ENCODE measurements around the gene TMCC3.
A peak's percentile ranks its signal among the peaks of the same experiment; 100 is the strongest.

TMCC3 gene

GRCh38 chr12:94628369-94628768, 22.0 kb downstream of the TMCC3 start:
- TF ChIP-seq CTCF (IDR thresholded peaks at IDR 0.05; ENCODE audit: insufficient read depth, low read depth, low read length, missing control alignments) = no peak
- no peak overlapping the region for H3K4me3 ChIP-seq (ENCODE audit: low read length)
- no peak for DNase-seq (ENCODE audit: low read depth)

- TF ChIP-seq CTCF (IDR thresholded peaks at IDR 0.05; ENCODE audit: insufficient read depth, low read depth, low read length, missing control alignments) = no peak
- no peak overlapping the region for H3K4me3 ChIP-seq (ENCODE audit: low read length)
- peak; percentile 55 for DNase-seq (ENCODE audit: low read depth)
Observed at GRCh38 chr12:94625531-94625930, 24.8 kb downstream of the TMCC3 start.

- no peak for DNase-seq (ENCODE audit: low read depth)
- H3K4me3 ChIP-seq (ENCODE audit: low read length) = no peak overlapping the region
- no peak for TF ChIP-seq CTCF (IDR thresholded peaks at IDR 0.05; ENCODE audit: insufficient read depth, low read depth, low read length, missing control alignments)
Observed at GRCh38 chr12:94623161-94623920, 27.0 kb downstream of the TMCC3 start.

- no peak for TF ChIP-seq CTCF (IDR thresholded peaks at IDR 0.05; ENCODE audit: insufficient read depth, low read depth, low read length, missing control alignments)
- DNase-seq (ENCODE audit: low read depth) = peak; percentile 39
- H3K4me3 ChIP-seq (ENCODE audit: low read length) = no peak overlapping the region
Observed at GRCh38 chr12:94622475-94622874, 27.9 kb downstream of the TMCC3 start.

- DNase-seq (ENCODE audit: low read depth) = peak; percentile 99
- TF ChIP-seq CTCF (IDR thresholded peaks at IDR 0.05; ENCODE audit: insufficient read depth, low read depth, low read length, missing control alignments) = no peak
- peak overlapping the region; percentile 27 for H3K4me3 ChIP-seq (ENCODE audit: low read length)
Observed at GRCh38 chr12:94621662-94622359, 28.5 kb downstream of the TMCC3 start.

GRCh38 chr12:94620621-94621020, 29.7 kb downstream of the TMCC3 start:
- no peak for TF ChIP-seq CTCF (IDR thresholded peaks at IDR 0.05; ENCODE audit: insufficient read depth, low read depth, low read length, missing control alignments)
- DNase-seq (ENCODE audit: low read depth) = no peak
- no peak overlapping the region for H3K4me3 ChIP-seq (ENCODE audit: low read length)

All from epithelial cell of esophagus (primary cell).